ENCODE data around the gene LSM4. TPM values are rescaled to one million over a fixed set of nuclear protein-coding genes. Genes with fewer than 3 reads are reported as not detected.

LSM4 gene
- total RNA-seq, 2 experiments from 2014 or later, result 40.2 to 47.4 TPM

DNA sequence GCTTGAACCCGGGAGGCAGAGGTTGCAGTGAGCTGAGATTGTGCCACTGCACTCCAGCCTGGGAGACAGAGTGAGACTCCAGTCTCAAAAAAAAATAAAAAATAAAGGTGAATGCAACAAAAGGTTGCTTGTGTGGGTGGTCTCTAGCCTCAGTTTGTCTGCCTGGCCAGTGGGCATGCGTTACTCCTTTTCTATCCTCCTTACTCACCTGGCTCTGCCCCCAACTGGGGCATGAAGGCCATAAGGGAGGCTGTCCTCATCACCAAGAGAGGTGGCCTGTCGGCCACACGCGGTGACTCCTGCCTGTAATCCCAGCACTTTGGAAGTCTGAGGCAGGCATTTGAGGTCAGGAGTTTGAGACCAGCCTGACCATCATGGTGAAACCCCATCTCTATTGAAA, 39.5 kb downstream of the LSM4 start:
- peaks cover 54% of the 10 kb centered on the region for H3K4me1 Mint-ChIP-seq (ENCODE audit: low read depth)
- CTCF ChIA-PET, result no interaction called here
- peak overlapping the region; percentile 15 for H3K4me3 Mint-ChIP-seq

DNA sequence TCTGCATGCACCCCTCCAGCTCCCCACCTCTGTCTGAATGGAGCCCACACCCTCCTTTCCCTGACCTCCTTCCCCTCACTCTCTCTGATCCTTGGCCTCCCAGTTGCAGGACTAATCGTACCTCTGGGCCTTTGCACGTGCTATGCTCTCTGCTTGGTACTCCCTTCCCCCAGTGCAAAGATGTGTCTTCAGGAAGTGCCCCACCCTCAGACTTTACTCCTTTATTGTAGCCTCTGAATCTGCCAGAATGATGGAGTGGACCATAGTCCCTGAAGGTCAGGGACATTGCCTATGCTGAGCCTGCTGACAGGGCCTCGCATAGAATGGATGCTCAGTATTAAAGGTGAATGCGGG, 40.1 kb downstream of the LSM4 start:
- H3K27me3 ChIP-seq (ENCODE audit: control insufficient read depth in 1 of 2, insufficient read depth in 2 of 2, low read length in 2 of 2), result no peaks in the 10 kb centered on the region
- intact Hi-C loops (cut with DNase I, micrococcal nuclease), result loop anchor here in 1 of 2 experiments (1.0 kb wide), 2 partner anchors 22 to 40 kb away; no protein-coding TSS in a partner anchor
- TF ChIP-seq, protein P1, sequence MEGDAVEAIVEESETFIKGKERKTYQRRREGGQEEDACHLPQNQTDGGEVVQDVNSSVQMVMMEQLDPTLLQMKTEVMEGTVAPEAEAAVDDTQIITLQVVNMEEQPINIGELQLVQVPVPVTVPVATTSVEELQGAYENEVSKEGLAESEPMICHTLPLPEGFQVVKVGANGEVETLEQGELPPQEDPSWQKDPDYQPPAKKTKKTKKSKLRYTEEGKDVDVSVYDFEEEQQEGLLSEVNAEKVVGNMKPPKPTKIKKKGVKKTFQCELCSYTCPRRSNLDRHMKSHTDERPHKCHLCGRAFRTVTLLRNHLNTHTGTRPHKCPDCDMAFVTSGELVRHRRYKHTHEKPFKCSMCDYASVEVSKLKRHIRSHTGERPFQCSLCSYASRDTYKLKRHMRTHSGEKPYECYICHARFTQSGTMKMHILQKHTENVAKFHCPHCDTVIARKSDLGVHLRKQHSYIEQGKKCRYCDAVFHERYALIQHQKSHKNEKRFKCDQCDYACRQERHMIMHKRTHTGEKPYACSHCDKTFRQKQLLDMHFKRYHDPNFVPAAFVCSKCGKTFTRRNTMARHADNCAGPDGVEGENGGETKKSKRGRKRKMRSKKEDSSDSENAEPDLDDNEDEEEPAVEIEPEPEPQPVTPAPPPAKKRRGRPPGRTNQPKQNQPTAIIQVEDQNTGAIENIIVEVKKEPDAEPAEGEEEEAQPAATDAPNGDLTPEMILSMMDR (IDR thresholded peaks at IDR 0.05), result no peak
- DNase-seq, result peak in 3 of 14 experiments; percentile 39 to 60 (median 48)
- peaks cover 54% of the 10 kb centered on the region for H3K4me1 ChIP-seq (ENCODE audit: insufficient read depth, low read length)
- H3K27ac Mint-ChIP-seq, result peak overlapping the region; percentile 100
- peaks cover 9% of the 10 kb centered on the region for H3K27me3 Mint-ChIP-seq
- H3K4me3 Mint-ChIP-seq, result peak overlapping the region; percentile 92
- POLR2A ChIA-PET, result interaction anchor here (1.2 to 18.2 kb wide), 6 partner anchors 9 to 259 kb away, joined by 3 to 761 read pairs (median 212); partner anchors contain the start of genes LSM4, RAB3A and SSBP4
- peaks cover 16% of the 10 kb centered on the region for H3K36me3 ChIP-seq (ENCODE audit: insufficient read depth, low read length)
- H3K9me3 Mint-ChIP-seq, result peaks cover 2% of the 10 kb centered on the region
- CTCF ChIA-PET, result interaction anchor here (5.3 kb wide), 1 partner anchor 21 kb away, joined by 78 read pairs; no protein-coding TSS in a partner anchor
- ATAC-seq (ENCODE audit: poor library complexity), result no peak
- peaks cover 29% of the 10 kb centered on the region for H3K36me3 Mint-ChIP-seq (ENCODE audit: low read depth)
- H3K9me3 ChIP-seq (ENCODE audit: control insufficient read depth in 1 of 2, insufficient read depth in 1 of 2, low read length in 2 of 2), result no peaks in the 10 kb centered on the region
- peaks cover 59% of the 10 kb centered on the region for H3K4me1 Mint-ChIP-seq (ENCODE audit: low read depth)
- H3K27ac ChIP-seq (ENCODE audit: low read depth in 1 of 2, low read length in 2 of 2), result peak overlapping the region; percentile 97
- peak overlapping the region; percentile 70 for H3K4me3 ChIP-seq (ENCODE audit: low read length)

More for the DNA sequence above, 39.5 kb downstream of the LSM4 start:
- Histone ChIP-seq H3K4me3 (ENCODE audit: low read length) (no peak overlapping the region), H3K9me3 (ENCODE audit: control insufficient read depth in 1 of 2, insufficient read depth in 1 of 2, low read length in 2 of 2) (no peaks in the 10 kb centered on the region), H3K27me3 (ENCODE audit: control insufficient read depth in 1 of 2, insufficient read depth in 2 of 2, low read length in 2 of 2) (no peaks in the 10 kb centered on the region), H3K27ac (ENCODE audit: low read depth in 1 of 2, low read length in 2 of 2) (no peak overlapping the region), H3K4me1 (ENCODE audit: insufficient read depth, low read length) (peaks cover 51% of the 10 kb centered on the region), H3K36me3 (ENCODE audit: insufficient read depth, low read length) (peaks cover 11% of the 10 kb centered on the region)
- TF ChIP-seq, protein P1 (IDR thresholded peaks at IDR 0.05), result no peak
- peak in 1 of 14 experiments; percentile 33 for DNase-seq
- H3K36me3 Mint-ChIP-seq (ENCODE audit: low read depth), result peaks cover 23% of the 10 kb centered on the region
- peaks cover 2% of the 10 kb centered on the region for H3K9me3 Mint-ChIP-seq
- intact Hi-C loops (cut with DNase I, micrococcal nuclease), result no loop called here
- no peak for ATAC-seq (ENCODE audit: poor library complexity)
- peaks cover 9% of the 10 kb centered on the region for H3K27me3 Mint-ChIP-seq
- POLR2A ChIA-PET, result interaction anchor here (5.7 to 18.2 kb wide), 2 partner anchors 8 to 33 kb away, joined by 327 to 761 read pairs; partner anchors contain the start of gene LSM4
- H3K27ac Mint-ChIP-seq, result peak overlapping the region; percentile 100

DNA sequence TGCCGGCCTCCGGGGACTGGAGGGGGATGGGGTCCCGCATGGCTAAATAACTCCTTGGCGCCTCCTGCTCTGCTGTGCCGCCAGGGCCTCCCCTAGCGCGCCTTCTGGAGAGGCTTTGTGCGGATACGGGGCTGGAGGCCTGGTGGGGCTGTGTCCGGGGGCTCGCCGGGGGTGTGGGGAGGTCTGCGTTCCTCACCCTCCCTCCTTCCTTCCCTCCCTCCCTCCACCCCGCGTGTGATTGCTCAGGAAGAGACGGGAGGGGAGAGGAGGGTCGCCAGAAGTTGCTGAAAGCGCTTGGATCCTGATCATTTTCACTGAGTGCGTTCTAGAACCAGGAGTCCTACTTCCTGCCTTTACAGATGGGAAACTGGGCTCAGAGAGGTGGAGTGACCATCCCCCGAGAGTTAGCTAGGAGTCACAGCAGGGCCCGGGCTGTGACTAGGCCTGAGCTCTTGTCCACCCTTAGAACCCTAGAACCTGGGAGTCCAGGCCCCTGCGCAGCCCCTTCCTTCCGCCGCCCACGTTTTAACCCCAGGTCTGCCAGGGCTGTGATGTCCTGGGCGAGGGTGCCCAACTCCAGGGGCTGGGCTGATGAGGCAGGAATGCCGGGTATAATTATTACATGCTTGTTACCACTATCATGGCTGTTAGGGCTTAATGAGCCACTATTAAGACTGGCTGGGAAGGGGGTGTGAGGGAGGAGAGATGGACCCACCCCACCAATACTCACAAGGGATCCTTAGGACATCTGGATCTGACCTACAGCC, 40.7 kb downstream of the LSM4 start:
- Histone ChIP-seq H3K9me3 (ENCODE audit: control insufficient read depth in 1 of 2, insufficient read depth in 1 of 2, low read length in 2 of 2) (no peaks in the 10 kb centered on the region), H3K4me1 (ENCODE audit: insufficient read depth, low read length) (peaks cover 59% of the 10 kb centered on the region), H3K4me3 (ENCODE audit: low read length) (peak overlapping the region; percentile 70), H3K27ac (ENCODE audit: low read depth in 1 of 2, low read length in 2 of 2) (peak overlapping the region; percentile 97), H3K27me3 (ENCODE audit: control insufficient read depth in 1 of 2, insufficient read depth in 2 of 2, low read length in 2 of 2) (no peaks in the 10 kb centered on the region), H3K36me3 (ENCODE audit: insufficient read depth, low read length) (peaks cover 16% of the 10 kb centered on the region)
- DNase-seq, result peak in 1 of 14 experiments; percentile 24
- Mint-ChIP-seq H3K27me3 (peaks cover 9% of the 10 kb centered on the region), H3K4me1 (ENCODE audit: low read depth) (peaks cover 63% of the 10 kb centered on the region), H3K36me3 (ENCODE audit: low read depth) (peaks cover 34% of the 10 kb centered on the region), H3K4me3 (peak overlapping the region; percentile 92), H3K27ac (peak overlapping the region; percentile 100), H3K9me3 (peaks cover 2% of the 10 kb centered on the region)
- no peak for ATAC-seq (ENCODE audit: poor library complexity)
- ChIA-PET POLR2A (interaction anchor here (0.6 to 18.2 kb wide), 43 partner anchors 10 to 1958 kb away, joined by 3 to 761 read pairs (median 7); partner anchors contain the start of genes ARRDC2, BORCS8, COPE and DDX49), CTCF (interaction anchor here (1.0 to 6.6 kb wide), 7 partner anchors 10 to 130 kb away, joined by 3 to 340 read pairs (median 6); partner anchors contain the start of genes LSM4 and PIK3R2)
- intact Hi-C loops (cut with DNase I, micrococcal nuclease), result loop anchor here in 1 of 2 experiments (1.0 kb wide), 2 partner anchors 22 to 40 kb away; no protein-coding TSS in a partner anchor
- TF ChIP-seq, protein P1 (IDR thresholded peaks at IDR 0.05), result peak; percentile 16

Measured in CD4-positive, alpha-beta T cell (primary cell).